GM12873 (cell line): Measurements from ENCODE around the gene GOT1.

Source experiments
- TF ChIP-seq, protein P1 (sequence below): IDR thresholded peaks from 2 replicates; pipeline ENCODE4 v1.5.1; 2012; ENCODE audit warnings: low read depth, mild to moderate bottlenecking, moderate library complexity, low read length, control low read depth; ENCODE audit not compliant: insufficient read depth; ENCODE audit errors: missing control alignments

Gene GOT1

GRCh38 chr10:99395750-99396445 lies 34.5 kb downstream of the GOT1 start:
- TF ChIP-seq, protein P1, sequence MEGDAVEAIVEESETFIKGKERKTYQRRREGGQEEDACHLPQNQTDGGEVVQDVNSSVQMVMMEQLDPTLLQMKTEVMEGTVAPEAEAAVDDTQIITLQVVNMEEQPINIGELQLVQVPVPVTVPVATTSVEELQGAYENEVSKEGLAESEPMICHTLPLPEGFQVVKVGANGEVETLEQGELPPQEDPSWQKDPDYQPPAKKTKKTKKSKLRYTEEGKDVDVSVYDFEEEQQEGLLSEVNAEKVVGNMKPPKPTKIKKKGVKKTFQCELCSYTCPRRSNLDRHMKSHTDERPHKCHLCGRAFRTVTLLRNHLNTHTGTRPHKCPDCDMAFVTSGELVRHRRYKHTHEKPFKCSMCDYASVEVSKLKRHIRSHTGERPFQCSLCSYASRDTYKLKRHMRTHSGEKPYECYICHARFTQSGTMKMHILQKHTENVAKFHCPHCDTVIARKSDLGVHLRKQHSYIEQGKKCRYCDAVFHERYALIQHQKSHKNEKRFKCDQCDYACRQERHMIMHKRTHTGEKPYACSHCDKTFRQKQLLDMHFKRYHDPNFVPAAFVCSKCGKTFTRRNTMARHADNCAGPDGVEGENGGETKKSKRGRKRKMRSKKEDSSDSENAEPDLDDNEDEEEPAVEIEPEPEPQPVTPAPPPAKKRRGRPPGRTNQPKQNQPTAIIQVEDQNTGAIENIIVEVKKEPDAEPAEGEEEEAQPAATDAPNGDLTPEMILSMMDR, result no peak

DNA sequence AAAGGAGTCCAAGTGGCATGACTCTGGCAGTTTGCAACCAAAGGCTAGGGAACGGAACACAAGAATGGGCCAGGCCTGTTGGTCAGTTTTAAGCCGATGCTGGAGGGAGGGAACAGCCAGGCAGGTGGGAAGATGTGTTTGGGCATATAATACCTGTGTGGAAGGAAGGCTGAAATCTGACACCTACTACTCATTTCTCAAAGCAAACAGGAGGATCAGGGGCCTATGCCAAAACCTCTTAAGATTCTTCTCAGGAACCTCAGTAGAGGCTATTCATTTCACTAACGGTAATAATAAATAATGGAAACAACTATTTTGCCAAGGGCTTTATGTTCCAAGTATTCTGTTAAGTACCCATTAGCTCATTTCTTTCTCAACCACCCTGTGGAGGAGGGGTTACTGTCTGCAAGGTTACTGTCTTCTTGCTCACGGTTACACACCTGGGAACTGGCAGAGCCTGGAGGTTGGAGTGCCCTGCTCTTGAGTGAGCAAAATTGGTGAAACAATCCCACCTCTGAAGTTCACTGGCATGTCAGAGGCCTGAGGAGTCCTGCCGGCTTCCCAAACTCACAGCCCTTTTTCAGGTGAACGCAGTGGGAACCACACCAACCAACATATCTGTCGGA lies 35.5 kb downstream of the GOT1 start:
- TF ChIP-seq, protein P1, result no peak

DNA sequence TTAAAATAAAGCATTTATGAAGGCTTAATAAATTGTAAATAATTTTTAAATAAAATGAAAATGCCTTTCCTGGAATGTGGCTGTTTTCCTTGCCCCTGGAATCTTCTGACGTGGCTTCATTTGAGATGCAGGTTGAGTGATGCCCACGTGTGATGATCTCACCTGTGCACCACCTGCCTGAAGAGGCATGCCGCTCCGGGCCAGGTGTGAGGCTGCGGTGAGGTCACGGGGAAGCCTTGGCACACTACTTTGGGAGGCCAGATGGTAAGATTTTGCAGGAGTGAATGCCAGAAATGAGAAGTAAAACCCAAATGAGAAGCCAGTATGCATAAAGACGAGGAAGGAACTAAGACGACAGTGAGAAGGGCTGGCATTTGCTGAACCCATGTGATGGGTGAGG lies 36.2 kb downstream of the GOT1 start:
- TF ChIP-seq, protein P1, result no peak

DNA sequence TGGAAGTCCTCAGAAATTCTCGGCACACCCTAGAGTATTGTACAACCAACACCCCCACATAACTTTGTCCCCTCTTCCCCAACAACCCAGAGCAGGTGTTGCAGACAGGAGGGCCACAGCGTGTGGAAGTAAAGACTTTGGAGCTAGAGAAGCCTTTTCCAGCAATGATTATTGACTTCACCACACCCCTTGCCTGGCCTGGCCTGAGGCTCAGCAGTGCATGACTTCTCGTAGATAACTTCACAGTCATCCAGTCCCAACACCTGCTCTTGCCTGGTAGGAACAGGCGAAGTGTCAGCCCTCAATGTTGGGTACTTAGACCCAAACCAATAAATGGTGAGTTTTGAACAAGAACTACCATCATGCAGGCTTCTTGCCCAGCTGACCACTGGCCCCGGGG lies 36.7 kb downstream of the GOT1 start:
- TF ChIP-seq, protein P1, result no peak

DNA sequence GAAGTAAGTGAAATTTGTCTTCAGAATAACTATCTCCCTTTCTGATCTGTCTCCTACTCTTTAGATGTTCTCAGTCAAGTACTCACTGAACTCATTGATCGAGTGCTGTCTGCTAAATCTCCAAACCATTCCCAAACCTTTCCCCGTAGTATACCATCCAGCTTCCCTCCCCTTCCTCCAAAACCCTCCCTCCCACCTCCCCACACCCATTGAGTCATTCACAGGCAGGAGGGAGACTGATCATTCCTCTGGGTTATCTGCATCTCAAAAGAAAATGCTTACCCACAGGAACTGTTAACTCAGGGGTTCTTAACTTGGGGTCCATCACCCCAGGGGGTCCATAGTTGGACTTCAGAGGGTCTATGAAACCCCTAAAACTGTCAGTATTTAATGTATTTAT lies 37.4 kb downstream of the GOT1 start:
- TF ChIP-seq, protein P1, result no peak

DNA sequence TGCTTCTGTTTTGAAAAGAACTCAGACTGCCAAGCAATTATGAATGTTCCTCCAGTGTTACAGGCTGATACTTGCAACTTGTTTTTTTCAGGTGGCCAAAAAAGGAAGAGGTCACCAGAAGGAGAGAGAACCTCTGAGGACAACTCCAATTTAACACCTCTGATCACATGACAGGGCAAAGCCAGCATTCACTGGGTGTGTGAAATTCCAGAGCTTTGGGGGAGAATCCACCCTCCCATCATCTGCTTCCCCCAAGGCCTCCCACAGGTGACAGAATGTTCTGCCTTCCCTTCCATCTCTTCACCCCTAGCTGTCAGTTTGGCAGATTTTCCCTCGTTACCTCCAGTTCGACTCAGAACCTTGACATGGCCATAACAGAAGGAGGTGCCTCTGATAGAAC lies 39.1 kb downstream of the GOT1 start:
- TF ChIP-seq, protein P1, result no peak

- TF ChIP-seq, protein P1, result no peak
Measured at GRCh38 chr10:99389729-99390480, 40.5 kb downstream of the GOT1 start.
